Activated gamma-delta T cell treated with Interleukin-2 at 50 U/mL for 16 hours (primary cell): ENCODE results near the gene PCDHA8.
"Not testable (repeated sequence)": the region's sequence is repeated elsewhere in the genome, so short reads cannot be mapped to it uniquely, and the experiment has no call there.

Experiments
- DNase-seq: peaks from one replicate; pipeline ENCODE4 v3.0.0-alpha.2; 2020

The PCDHA8 gene

GRCh38 chr5:140870221-140871201, 29.5 kb downstream of the PCDHA8 start:
- no peak for DNase-seq

DNA sequence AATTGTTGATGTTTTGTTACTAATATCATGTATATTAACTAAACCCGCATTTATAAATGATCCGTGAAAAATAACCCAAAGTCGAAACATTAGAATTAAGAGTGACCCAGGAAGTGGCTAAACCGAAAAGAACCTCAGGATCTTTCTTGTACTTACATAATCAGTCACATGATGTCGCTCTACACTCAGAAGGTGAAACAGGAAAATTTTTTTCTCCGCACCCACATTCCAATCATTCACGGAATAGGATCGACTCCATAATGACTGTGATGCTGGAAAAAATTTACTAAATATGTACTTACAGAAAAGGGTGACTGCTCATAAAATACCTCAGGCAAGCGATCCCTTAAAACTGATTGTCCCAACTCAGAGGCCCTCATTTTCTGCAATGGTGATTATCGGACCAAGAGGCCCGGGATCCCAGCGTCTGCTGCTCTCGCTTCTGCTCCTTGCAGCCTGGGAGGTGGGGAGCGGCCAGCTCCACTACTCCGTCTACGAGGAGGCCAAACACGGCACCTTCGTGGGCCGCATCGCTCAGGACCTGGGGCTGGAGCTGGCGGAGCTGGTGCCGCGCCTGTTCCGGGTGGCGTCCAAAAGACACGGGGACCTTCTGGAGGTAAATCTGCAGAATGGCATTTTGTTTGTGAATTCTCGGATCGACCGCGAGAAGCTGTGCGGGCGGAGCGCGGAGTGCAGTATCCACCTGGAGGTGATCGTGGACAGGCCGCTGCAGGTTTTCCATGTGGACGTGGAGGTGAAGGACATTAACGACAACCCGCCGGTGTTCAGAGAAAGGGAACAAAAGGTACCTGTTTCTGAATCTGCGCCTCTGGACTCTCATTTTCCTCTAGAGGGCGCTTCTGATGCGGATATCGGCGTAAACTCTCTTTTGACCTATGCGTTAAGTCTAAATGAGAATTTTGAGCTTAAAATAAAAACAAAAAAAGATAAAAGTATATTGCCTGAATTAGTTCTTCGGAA, 34.4 kb downstream of the PCDHA8 start, which contains the start of gene PCDHA12:
PCDHA12 (plus strand) TSS at position 224 of the 981 bp plus-strand sequence; CDS start at position 389, 165 bp downstream.
- DNase-seq = no peak

DNA sequence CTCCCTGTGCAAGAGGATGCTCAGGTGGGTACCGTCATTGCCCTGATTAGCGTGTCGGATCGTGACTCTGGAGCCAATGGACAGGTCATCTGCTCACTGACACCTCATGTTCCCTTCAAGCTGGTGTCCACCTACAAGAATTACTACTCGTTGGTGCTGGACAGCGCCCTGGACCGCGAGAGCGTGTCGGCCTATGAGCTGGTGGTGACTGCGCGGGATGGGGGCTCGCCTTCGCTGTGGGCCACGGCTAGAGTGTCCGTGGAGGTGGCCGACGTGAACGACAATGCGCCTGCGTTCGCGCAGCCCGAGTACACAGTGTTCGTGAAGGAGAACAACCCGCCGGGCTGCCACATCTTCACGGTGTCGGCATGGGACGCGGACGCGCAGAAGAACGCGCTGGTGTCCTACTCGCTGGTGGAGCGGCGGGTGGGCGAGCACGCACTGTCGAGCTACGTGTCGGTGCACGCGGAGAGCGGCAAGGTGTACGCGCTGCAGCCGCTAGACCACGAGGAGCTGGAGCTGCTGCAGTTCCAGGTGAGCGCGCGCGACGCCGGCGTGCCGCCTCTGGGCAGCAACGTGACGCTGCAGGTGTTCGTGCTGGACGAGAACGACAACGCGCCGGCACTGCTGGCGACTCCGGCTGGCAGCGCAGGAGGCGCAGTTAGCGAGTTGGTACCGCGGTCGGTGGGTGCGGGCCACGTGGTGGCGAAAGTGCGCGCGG, 35.7 kb downstream of the PCDHA8 start:
- not testable (repeated sequence) for DNase-seq

GRCh38 chr5:140877262-140877581, 36.2 kb downstream of the PCDHA8 start:
- no peak for DNase-seq

GRCh38 chr5:140881889-140882590, 41.1 kb downstream of the PCDHA8 start, which contains the start of gene PCDHA13:
TSS of gene PCDHA13 (plus strand) at chr5:140882124. CDS start at chr5:140882269, 145 bp downstream.
- no peak for DNase-seq

DNA sequence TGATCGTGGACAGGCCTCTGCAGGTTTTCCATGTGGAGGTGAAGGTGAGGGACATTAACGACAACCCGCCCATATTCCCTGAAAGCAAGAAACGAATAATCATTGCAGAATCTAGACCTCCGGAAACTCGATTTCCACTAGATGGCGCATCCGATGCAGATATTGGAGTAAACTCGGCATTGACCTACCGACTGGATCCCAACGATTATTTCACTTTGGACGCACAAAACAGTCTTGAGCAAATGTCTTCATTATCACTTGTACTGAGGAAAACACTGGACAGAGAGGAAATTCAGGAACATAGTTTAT, 41.6 kb downstream of the PCDHA8 start:
- DNase-seq = no peak

GRCh38 chr5:140883373-140883772, 42.4 kb downstream of the PCDHA8 start:
- DNase-seq = no peak

DNA sequence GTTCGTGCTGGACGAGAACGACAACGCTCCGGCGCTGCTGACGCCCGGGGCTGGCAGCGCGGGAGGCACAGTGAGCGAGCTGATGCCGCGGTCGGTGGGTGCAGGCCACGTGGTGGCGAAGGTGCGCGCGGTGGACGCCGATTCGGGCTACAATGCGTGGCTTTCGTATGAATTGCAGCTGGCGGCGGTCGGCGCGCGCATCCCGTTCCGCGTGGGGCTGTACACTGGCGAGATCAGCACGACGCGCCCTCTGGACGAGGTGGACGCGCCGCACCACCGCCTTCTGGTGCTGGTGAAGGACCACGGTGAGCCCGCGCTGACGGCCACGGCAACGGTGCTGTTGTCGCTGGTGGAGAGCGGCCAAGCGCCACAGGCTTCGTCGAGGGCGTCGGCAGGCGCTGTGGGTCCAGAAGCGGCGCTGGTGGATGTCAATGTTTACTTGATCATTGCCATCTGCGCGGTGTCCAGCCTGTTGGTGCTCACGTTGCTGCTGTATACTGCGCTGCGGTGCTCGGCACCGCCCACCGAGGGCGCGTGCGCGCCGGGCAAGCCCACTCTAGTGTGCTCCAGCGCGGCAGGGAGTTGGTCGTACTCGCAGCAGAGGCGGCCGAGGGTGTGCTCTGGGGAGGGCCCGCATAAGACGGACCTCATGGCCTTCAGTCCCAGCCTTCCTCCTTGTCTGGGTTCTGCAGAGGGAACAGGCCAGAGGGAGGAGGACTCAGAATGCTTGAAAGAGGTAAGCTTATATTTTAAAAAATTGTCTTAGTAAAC, 43.1 kb downstream of the PCDHA8 start:
- no peak for DNase-seq
